Islet precursor cell (in vitro differentiated cells): ENCODE data around the gene RETNLB.

Source experiments
- DNase-seq: peaks from one replicate; pipeline ENCODE4 v3.0.0-alpha.2; 2018

Gene RETNLB

GRCh38 chr3:108757404-108757982 lies at the start of gene RETNLB:
RETNLB (minus strand) TSS chr3:108757410; CDS start chr3:108757185, 225 bp downstream.
- DNase-seq = no peak

GRCh38 chr3:108806316-108806715 lies 49.1 kb upstream of the RETNLB start:
- no peak for DNase-seq

- DNase-seq = no peak
These were observed 47.8 kb upstream of the RETNLB start for GRCh38 chr3:108804966-108805365.

GRCh38 chr3:108804437-108804836 lies 47.2 kb upstream of the RETNLB start:
- DNase-seq = no peak

DNA sequence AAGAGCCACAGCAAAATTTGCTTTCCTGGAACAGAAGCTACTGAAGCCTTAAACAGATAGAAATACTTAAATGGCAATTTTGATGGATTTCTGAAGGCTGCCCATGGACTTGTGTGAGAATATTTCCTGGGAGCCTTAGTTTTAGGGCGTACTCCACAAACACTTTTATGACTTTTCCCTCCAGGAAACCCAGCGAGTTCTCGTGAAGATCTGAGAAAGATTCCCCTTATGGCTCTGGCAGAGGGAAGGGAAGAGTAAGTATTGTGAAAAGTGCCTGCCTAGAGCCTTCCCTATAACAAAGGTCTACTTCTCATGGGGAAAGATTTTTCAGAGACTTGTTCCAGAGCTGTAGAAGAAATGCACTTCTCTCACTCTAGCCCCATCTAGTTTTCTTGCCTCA lies 34.3 kb upstream of the RETNLB start:
- no peak for DNase-seq

DNA sequence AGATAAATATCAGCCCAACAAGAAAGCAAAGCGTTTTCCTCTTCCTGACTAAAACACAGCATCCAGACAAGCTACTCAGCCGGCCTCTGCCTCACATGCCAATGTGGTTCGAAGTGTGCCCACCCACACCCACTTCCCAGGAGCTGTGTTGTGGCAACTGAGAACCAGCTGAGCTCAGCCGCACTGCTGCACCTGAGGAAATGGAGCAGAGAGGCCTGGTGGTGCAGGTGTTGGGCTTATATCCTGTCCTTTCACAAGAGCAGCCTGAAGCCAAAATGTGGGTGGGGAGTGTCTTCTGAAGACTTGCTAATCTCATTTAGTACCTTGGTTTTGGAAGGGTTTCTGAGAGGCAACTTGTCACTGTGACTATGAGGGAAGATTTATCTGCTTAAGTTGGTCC lies 23.0 kb upstream of the RETNLB start:
- DNase-seq = no peak

DNA sequence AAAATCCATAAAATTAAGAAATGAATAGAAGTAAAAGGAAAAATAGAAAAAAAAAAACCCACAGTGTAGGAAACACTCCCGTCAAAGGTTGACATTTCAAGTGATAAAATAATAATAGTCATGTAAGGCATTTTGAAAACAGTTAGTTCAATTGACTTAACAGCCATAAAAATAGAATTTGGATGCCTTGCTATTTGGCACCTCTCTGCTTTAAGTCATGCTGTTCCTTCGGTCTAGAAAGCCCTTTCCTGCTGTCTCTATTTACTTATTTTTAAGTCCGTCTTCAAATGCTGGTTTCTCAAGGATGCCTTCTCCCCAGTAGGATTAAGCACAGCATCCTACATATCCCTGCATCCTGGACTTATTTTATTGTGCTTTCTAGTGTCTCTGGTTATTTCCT lies 22.3 kb upstream of the RETNLB start:
- DNase-seq = no peak

DNA sequence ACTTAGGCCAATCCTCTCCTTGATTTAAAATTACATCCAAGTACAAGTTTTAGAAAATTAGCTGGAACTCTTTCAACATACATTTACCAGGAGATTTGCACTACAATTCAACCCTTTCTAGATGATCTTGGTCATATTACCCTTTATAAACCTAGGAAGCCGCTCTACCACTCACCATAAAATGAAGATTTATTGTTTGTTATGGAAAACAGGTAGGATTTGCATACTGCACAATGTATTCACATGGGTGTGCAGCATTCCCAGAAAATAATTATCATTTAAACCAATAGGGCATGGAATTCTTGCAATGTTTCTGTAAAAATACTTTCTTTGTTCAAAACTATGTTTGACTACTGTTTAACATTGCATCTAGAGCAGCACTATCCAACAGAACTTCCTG lies 18.4 kb upstream of the RETNLB start:
- DNase-seq = no peak

- DNase-seq = no peak
These were observed 10.0 kb upstream of the RETNLB start for GRCh38 chr3:108767253-108767652.

DNA sequence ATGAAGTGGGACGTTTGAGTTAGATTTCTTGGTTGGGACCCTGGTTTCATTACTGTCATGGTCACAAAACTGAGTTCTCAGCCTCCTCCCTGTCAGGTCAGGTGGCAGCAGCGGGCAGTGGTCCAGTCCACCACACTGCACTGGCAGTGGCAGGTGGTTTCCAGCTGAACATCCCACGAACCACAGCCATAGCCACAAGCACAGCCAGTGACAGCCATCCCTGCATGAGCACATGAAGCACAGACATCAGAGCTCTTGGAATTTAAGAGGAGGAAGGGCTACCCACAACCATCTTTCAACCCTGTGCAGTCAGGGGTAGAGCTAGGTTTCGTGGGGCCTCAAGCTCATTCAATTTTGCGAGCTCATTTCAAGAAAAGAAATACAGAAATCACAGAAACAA lies 1.5 kb downstream of the RETNLB start:
- DNase-seq = no peak

DNA sequence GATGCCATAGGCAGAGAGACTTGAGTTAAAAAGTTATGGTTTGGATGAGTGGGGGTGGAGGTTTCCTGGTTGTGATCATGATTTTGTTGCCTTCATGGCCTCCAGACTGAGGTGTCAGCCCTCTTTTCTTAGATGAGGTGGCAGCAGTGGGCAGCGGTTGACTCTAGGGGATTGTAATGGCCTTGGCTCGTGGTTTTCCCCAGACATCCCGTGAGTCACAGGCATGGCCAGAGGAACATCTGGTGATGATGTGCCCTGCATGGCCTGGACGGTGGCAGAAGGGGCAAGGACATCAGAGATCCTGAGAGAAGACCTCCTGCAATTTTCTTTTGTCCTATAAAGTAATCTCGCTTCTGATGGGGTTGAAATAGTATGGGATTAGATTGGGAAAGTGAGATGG lies 12.4 kb downstream of the RETNLB start:
- no peak for DNase-seq

DNA sequence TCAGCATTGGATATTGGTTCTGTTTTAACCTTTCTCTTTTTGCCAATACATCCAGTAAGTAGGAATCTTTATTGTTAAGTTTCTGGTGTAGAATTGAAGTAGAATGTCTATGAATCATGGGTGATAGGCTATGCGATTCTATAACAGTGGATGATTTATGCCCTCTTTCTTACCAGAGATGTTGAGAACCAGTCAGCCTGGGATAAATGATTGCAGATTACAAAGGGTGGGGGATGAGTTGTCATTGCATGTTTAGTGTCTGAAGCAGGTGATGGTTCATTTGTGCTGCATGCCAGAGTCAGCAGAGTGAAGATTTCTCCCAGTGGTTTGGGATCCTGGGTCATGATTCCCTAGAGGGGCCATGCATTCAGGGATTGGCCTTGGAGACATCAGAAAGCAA lies 14.3 kb downstream of the RETNLB start:
- DNase-seq = no peak

DNA sequence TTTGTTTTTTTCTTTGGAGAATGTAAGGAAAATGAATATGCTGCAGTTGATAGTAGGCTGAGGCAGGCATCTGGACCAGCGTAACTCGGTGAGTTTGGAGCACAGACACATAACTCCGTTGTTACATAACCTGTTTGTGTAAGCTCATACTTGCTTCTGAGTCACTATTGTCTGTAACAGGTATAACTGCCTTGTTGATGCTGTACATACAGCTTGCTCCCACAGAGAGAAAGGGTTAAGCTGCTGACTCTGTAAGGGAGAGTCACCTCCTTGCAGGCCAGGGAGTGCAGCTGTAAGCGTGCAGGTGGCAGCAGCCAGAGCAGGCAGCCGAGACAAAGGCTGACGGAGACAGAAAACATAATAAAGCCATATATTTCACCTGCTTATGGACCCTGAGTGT lies 20.4 kb downstream of the RETNLB start:
- DNase-seq = no peak

- DNase-seq = no peak
These were observed 28.3 kb downstream of the RETNLB start for GRCh38 chr3:108728934-108729333.

- DNase-seq = no peak
These were observed 29.1 kb downstream of the RETNLB start for GRCh38 chr3:108728105-108728504.

DNA sequence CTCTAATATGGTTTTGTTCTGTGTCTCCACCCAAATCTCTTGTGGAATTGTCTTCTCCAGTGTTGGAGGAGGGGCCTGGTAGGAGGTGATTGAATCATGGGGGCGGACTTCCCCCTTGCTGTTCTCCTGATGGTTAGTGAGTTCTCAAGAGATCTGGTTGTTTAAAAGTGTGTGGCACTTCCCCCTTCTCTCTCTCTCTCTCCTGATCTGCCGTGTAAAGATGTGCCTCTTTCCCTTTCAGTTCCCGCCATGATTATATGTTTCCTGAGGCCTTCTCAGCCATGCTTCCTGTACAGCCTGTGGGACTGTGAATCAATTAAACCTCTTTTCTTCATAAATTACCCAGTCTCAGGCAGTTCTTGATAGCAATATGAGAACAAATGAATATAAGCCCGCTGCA lies 33.1 kb downstream of the RETNLB start:
- DNase-seq = no peak

- no peak for DNase-seq
These were observed 34.5 kb downstream of the RETNLB start for GRCh38 chr3:108722724-108723123.

- no peak for DNase-seq
These were observed 37.9 kb downstream of the RETNLB start for GRCh38 chr3:108719178-108719806.

DNA sequence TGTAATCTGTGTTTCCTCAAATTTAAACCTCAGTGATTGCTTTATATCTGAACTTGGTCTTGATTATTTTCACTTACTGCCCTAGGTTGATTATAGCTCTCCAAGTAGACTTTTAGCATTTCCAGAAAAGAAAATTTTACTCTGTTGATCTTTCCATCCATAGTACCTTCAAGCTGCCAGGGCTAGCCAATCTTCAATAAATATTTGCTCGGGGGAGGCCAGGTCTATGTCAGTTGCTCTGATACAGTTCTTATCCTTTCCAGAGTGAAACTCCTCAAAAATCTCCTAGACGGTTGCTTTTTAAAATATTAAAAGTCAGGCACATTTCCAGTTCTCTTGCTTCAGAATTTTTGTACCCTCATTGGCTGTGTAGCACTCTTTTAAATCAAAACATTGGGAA lies 38.8 kb downstream of the RETNLB start:
- no peak for DNase-seq

DNA sequence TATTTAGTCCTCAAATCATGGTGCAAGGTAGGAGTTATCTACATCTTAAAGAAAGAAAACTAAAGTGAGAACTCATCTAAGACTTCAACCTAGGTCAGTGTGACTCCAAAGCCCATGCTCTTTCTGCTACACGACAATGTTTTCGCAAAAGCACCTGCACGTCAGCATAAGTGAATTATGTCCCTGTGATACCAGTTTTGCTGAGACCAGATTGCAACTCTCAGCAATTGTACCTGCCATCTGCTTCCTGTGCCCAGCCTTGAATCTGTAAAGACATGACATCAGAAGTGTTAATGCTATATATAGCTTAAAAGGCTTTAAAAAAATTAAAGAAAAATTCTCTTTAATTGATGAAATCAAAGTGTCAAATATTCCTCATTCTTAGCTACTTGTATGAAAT lies 43.4 kb downstream of the RETNLB start:
- DNase-seq = no peak

DNA sequence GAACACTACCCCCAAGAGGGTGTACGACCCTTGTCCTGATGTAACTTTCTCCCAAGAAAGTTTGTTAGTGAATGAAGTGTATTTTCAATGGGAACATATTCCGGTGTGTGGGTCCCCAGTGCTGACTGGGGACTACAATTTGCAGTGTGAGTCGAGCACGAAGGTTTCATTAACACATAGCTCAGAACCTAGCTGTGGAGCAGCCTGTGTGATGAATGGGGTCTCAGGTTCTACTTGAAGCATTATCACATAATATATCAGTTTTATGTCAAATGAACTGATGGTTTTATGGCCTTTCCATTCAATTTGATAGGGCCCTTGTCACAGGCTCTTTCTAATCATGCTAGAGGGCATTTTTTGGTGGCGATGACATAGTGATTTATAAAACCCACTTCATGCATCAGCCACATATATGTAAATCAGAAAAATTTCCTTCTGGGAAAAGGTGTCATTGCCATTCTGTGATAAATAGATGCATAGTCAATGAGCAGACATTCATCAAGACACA lies 44.1 kb downstream of the RETNLB start:
- DNase-seq = no peak
